SW480 (cell line): Measurements from ENCODE around the gene SLC13A2.
"Not testable (repeated sequence)": the region's sequence is repeated elsewhere in the genome, so short reads cannot be mapped to it uniquely, and the experiment has no call there.

Experiments used
- DNase-seq: peaks from one replicate; pipeline ENCODE4 v3.0.0-alpha.2; 2016; ENCODE audit warnings: low spot score

The SLC13A2 gene

DNA sequence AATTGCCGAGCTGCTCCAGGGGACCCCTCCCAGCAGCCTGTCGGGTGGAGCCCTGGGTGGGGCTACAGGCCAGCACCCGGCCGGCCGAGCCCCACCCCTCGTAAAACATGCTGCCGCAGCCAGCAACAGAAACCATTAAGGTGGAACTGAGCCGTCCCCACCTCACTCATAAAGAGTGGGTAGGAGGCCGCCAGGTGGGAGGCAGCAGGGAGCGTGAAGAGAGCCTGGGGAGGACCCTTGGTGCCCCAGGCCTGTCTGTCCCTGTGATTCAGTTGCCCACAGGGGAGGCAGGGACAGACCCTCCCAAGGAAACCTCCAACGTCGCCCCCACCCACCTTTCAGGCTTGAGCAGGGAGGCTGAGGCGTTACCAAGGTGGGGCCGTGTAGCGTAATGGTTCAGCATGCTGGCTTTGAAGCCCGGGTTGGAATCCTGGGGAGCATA lies 41.1 kb downstream of the SLC13A2 start:
- DNase-seq: peak; percentile 28

- DNase-seq: no peak
Measured at GRCh38 chr17:28515518-28515917, 42.1 kb downstream of the SLC13A2 start.

DNA sequence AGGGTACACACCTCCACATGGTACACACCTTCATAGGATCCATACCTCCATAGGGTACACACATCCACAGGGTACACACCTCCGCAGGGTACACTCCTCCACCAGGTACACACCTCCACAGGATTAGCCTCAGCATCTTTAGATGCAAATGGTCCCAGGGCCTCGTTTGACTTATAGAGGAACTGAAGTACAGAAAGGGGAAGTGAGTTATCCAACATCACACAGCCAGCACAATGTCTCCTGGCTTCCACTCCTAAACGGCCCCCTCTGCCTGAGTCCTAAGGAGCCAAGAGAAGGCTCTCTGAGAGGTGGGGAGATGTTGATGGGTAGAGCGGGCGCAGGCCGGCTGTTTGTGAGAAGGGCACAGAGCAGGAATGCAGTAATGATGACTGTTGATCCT lies 44.7 kb downstream of the SLC13A2 start:
- no peak for DNase-seq

DNA sequence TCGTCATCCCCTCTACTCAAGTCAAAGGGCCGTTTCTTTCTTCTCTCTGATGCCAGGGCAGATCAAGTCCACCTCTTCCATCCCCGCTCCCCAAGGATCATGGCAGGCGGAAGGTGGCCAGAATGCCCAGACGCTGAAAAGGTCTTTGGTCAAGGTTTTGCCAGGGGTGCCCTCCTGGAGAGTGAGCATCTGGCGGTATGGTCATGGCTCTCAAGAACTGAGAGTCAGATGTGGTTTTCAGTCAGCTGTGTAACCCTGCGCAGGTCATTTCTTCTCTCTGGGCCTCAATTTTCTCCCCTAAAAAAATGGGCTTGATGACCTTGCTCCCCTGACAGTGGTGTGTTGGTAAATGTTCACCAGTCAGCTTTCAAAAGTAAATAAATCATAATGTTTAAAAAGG lies 45.1 kb downstream of the SLC13A2 start:
- no peak for DNase-seq

- no peak for DNase-seq
Measured at GRCh38 chr17:28519236-28519635, 45.8 kb downstream of the SLC13A2 start.

DNA sequence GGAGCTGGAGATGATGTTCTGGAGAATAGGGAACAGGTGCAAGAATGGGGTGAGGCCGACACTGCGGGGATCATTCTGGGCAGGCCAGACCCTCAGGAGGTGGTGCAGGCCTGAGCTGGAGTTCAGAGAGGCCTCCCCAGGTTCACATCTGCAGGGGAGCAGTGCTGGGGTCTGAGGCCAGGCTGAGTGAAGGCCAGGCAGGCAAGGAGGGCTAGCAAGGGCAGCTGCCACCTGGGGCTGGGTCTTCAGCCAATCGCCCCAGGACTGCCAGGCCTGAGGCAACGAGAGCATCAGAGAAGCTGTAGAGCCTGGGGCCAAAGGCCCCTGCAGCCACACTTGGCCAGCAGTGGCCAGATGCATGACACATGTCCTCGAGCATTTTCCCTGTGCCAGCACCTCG lies 47.2 kb downstream of the SLC13A2 start:
- DNase-seq: no peak

GRCh38 chr17:28521311-28522085 lies 48.1 kb downstream of the SLC13A2 start:
- DNase-seq: no peak

DNA sequence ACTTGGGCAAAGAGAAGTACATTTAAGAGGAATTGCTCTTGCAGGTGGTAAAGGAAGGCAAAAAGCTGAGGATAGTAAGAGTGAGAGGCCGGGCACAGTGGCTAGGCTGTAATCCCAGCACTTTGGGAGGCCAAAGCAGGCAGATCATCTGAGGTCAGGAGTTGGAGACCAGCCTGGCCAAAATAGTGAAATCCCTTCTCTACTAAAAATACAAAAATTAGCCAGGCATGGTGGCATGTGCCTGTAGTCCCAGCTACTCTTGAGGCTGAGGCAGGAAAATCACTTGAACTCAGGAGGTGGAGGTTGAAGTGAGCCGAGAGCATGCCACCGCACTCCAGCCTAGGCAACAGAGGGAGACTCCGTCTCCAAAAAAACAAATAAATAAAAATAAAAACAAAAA lies 48.8 kb downstream of the SLC13A2 start:
- not testable (repeated sequence) for DNase-seq

DNA sequence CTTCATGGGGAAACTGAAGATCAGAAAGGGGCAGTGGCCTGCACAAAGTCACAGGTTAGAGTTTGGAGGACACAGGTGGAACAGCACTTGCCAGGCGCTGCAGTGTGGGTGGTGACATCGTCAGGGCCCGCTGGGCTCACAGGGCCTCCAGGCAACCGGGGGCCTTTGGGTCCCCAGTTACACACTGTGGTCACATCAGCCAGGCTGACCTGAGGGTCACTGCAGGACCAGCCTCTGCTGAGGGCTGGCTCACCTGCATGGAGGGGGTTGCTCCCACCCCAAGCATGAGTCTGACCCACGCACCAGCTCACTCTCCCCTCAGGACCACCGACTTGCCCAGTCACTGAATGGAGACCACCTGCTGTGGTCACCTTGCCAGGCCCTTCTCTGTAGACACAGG lies 49.7 kb downstream of the SLC13A2 start:
- DNase-seq: no peak

GRCh38 chr17:28523876-28524275 lies 50.4 kb downstream of the SLC13A2 start:
- DNase-seq: no peak

DNA sequence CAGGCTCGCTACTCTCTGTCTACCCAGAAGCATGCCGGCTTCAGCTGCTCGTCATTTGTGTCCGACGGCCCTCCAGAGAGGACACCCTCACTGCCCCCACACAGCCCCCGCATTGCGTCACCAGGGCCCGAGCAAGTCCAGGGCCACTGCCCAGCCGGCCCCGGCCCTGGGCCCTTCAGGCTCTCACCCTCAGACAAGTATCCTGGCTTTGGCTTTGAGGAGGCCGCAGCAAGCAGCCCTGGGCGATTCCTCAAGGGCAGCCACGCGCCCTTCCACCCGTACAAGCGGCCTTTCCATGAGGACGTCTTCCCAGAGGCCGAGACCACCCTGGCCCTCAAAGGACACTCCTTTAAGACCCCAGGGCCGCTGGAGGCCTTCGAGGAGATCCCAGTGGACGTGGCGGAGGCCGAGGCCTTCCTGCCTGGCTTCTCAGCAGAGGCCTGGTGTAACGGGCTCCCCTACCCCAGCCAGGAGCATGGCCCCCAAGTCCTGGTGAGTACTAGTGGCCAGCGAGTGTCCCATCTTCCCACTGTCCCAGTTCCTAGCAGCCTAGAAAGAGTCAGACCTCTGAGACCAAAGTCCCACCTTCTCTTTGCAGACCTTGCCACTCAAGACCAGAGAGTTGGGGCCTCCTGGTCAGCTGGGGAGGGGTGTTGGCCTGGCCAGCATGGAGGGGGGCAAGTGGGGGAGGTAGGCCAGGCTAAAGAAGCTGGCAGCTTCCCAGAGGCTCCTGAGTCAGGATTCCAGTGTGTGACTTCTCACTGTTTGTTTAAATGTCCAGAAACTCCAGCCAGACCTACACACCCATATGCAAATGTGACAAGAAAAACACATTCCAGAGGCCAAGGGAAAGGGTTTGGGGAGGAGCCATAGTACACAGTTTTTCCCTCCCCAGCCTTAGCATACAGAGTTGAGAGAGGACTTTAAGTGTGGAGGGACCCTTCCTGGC lies 51.3 kb downstream of the SLC13A2 start:
- peak; percentile 51 for DNase-seq

GRCh38 chr17:28526381-28526780 lies 52.9 kb downstream of the SLC13A2 start:
- DNase-seq: no peak

DNA sequence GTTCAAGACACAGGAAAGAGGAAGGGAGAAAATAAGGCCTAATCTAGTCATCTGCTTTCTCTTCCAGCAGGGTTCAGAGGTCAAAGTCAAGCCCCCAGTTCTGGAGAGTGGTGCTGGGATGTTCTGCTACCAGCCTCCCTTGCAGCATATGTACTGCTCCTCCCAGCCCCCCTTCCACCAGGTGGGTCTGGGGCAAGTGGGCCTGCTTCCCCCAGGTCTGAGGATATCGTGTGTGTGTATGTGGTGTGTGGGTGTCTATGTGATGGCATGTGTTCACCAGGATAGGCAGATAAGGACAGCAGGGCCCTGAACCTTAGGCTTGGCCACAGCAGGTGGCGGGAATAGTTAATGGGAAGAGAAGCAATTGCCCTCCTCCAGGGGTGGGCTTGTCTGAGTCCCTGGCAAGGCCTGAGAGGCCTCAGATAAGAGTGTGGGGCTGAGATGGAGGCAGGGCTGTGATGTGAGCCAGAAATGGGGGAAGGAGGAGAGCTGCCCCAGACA lies 53.8 kb downstream of the SLC13A2 start:
- DNase-seq: no peak

DNA sequence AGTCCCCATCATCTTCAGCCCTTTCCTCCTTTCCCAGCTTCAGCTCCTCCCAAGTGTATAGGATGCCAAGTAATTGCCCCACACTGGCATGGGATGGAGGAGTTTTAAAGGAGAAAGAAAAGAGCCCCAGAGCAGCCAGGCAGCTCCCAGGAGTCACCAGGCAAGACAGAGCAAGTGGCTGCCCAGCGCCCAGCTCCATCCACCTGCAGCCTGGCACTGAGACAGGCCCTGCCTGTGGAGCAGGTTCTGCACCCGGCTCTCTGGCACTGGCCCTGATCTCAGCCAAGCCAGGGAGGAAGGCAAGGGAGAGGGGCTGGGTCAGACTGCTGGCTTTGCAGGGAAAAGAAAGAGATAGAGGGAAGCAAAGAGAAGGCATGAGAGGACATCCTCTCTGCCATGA lies 54.4 kb downstream of the SLC13A2 start:
- DNase-seq: no peak

GRCh38 chr17:28528327-28529012 lies 55.0 kb downstream of the SLC13A2 start:
- peak; percentile 40 for DNase-seq

- no peak for DNase-seq
Measured at GRCh38 chr17:28529013-28529400, 55.6 kb downstream of the SLC13A2 start.

DNA sequence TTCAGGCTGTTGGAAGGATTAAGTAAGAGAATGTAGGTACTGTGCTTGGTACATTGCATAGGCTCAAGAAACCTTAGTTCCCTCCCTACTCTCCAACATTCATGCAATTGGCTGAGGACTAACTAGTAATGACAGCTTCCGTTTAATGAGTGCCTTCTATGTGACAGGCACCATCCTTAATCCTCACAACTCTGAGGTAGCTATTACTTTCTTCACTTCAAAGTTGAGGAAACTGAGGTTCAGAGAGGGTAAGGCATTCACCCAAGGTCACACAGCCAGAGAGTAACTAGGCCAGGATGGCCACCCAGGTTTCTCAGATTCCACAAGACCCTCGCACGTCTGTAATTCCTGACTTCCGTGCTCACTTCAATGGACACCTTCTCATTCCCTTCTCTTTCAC lies 56.8 kb downstream of the SLC13A2 start:
- DNase-seq: no peak

GRCh38 chr17:28530926-28531325 lies 57.5 kb downstream of the SLC13A2 start:
- no peak for DNase-seq

- no peak for DNase-seq
Measured at GRCh38 chr17:28532050-28532960, 58.9 kb downstream of the SLC13A2 start.

GRCh38 chr17:28533091-28533807 lies 59.8 kb downstream of the SLC13A2 start:
- peak; percentile 43 for DNase-seq
